Effector memory CD4-positive, alpha-beta T cell (primary cell): ENCODE results near the gene PLCL1.

Source experiments
- DNase-seq, 3 donors: peaks; one replicate each; pipeline ENCODE4 v3.0.0-alpha.2; 2020
- H3K27ac ChIP-seq: 2 replicates; pipeline ENCODE4 v1.7.0; 2013; ENCODE audit warnings: mild to moderate bottlenecking, low read length, moderate library complexity; ENCODE audit not compliant: insufficient read depth, poor library complexity, severe bottlenecking
- H3K27me3 ChIP-seq: replicated peaks from 2 replicates; pipeline ENCODE4 v1.7.0; 2013; ENCODE audit warnings: mild to moderate bottlenecking, low read length; ENCODE audit not compliant: insufficient read depth, control insufficient read depth, poor library complexity, severe bottlenecking
- H3K36me3 ChIP-seq: 2 replicates; pipeline ENCODE4 v1.7.0; 2013; ENCODE audit warnings: mild to moderate bottlenecking, low read length, moderate library complexity; ENCODE audit not compliant: control insufficient read depth, insufficient read depth
- H3K4me1 ChIP-seq: 2 replicates; pipeline ENCODE4 v1.7.0; 2013; ENCODE audit warnings: low read length, mild to moderate bottlenecking; ENCODE audit not compliant: control insufficient read depth, insufficient read depth, poor library complexity, severe bottlenecking
- H3K4me3 ChIP-seq: 2 replicates; pipeline ENCODE4 v1.7.0; 2013; ENCODE audit warnings: low read length, low read depth, mild to moderate bottlenecking; ENCODE audit not compliant: insufficient read depth, poor library complexity, severe bottlenecking
- H3K9me3 ChIP-seq: 2 replicates; pipeline ENCODE4 v1.7.0; 2013; ENCODE audit warnings: mild to moderate bottlenecking, low read length, moderate library complexity; ENCODE audit not compliant: control insufficient read depth

PLCL1 gene

GRCh38 chr2:198135481-198135934, 331.1 kb downstream of the PLCL1 start:
- H3K9me3 ChIP-seq, result no peaks in the 10 kb centered on the region

DNA sequence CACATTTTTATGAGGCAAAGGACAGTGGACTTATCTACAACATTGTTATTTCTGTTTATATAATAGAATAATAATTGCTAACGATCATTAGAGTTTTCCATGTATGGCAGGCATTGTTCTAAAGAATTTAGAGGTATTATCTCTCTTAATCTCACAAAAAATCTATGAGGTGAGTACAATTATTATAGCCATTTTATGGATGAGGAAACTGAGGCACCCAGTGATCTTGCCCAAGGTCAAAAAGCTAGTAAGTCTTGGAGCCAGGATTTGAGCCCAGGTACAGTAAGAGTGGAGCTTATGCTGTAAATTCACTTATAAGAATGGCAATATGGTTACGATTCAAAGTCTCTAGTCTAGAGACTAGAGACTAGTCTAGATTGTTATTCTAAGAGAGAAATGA, 331.7 kb downstream of the PLCL1 start:
- H3K27ac ChIP-seq, result no peak overlapping the region
- H3K9me3 ChIP-seq, result no peaks in the 10 kb centered on the region
- no peak for DNase-seq
- no peaks in the 10 kb centered on the region for H3K27me3 ChIP-seq
- H3K36me3 ChIP-seq, result no peaks in the 10 kb centered on the region
- H3K4me3 ChIP-seq, result no peak overlapping the region
- H3K4me1 ChIP-seq, result no peaks in the 10 kb centered on the region

More at GRCh38 chr2:198135481-198135934, 331.1 kb downstream of the PLCL1 start:
- DNase-seq, result no peak
- no peak overlapping the region for H3K27ac ChIP-seq
- H3K27me3 ChIP-seq, result no peaks in the 10 kb centered on the region
- no peaks in the 10 kb centered on the region for H3K36me3 ChIP-seq
- no peak overlapping the region for H3K4me3 ChIP-seq
- H3K4me1 ChIP-seq, result no peaks in the 10 kb centered on the region

DNA sequence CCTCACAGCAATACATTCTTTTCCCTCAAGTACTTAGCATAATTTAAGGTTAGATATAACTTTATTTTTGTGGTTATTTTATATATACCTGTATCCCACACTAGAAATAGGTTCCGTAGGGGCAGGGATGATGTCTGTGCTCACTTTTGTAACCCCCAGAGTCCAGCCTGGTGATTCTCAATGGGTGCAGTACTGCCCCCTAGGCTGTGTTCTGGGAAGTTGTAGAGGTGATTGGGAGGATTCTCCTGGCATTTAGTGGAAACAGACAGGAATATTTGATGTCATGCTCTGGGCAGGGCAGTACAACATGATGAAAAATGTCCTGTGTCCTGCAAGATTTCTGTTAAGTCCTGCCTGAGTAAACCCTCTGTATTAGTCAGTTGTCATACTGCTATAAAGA, 333.3 kb downstream of the PLCL1 start:
- H3K4me3 ChIP-seq, result no peak overlapping the region

DNA sequence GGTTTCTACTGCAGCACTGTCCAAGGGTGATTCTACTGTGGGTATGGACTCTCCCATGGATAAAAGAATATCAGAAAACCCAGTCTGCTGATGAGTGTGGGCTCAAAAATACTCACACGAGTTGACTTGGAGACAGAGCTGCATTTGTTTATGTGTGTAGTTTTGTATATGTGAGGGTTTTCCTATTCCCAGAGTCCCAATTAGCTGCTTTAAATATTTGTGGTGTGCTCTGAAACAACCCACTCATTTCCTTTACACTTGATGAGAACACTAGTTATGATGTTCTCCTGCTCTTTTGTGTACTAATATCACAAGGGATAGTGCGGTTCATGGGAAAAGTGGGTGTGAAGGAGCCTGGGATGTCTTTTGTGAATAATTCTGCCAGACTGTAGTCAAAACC, 337.3 kb downstream of the PLCL1 start:
- no peaks in the 10 kb centered on the region for H3K9me3 ChIP-seq

More for the DNA sequence above, 333.3 kb downstream of the PLCL1 start:
- Histone ChIP-seq H3K27me3 (no peaks in the 10 kb centered on the region), H3K4me1 (no peaks in the 10 kb centered on the region), H3K27ac (no peak overlapping the region), H3K9me3 (no peaks in the 10 kb centered on the region), H3K36me3 (no peaks in the 10 kb centered on the region)
- no peak for DNase-seq

GRCh38 chr2:198143156-198143555, 338.8 kb downstream of the PLCL1 start:
- no peaks in the 10 kb centered on the region for H3K9me3 ChIP-seq
- DNase-seq, result no peak
- H3K36me3 ChIP-seq, result no peaks in the 10 kb centered on the region

More for the DNA sequence above, 337.3 kb downstream of the PLCL1 start:
- H3K4me1 ChIP-seq, result no peaks in the 10 kb centered on the region
- H3K27ac ChIP-seq, result no peak overlapping the region
- peaks cover 2% of the 10 kb centered on the region for H3K27me3 ChIP-seq
- no peak overlapping the region for H3K4me3 ChIP-seq
- DNase-seq, result no peak
- H3K36me3 ChIP-seq, result no peaks in the 10 kb centered on the region

GRCh38 chr2:198143793-198144192, 339.4 kb downstream of the PLCL1 start:
- no peak for DNase-seq
- peaks cover 2% of the 10 kb centered on the region for H3K27me3 ChIP-seq

More at GRCh38 chr2:198143156-198143555, 338.8 kb downstream of the PLCL1 start:
- Histone ChIP-seq H3K4me3 (no peak overlapping the region), H3K4me1 (no peaks in the 10 kb centered on the region), H3K27ac (no peak overlapping the region), H3K27me3 (peaks cover 2% of the 10 kb centered on the region)

GRCh38 chr2:198144660-198145059, 340.3 kb downstream of the PLCL1 start:
- no peak for DNase-seq
- no peak overlapping the region for H3K4me3 ChIP-seq
- no peaks in the 10 kb centered on the region for H3K9me3 ChIP-seq
- H3K27ac ChIP-seq, result no peak overlapping the region
- peaks cover 2% of the 10 kb centered on the region for H3K27me3 ChIP-seq
- no peaks in the 10 kb centered on the region for H3K36me3 ChIP-seq
- no peaks in the 10 kb centered on the region for H3K4me1 ChIP-seq

More at GRCh38 chr2:198143793-198144192, 339.4 kb downstream of the PLCL1 start:
- Histone ChIP-seq H3K4me1 (no peaks in the 10 kb centered on the region), H3K4me3 (no peak overlapping the region), H3K27ac (no peak overlapping the region), H3K9me3 (no peaks in the 10 kb centered on the region), H3K36me3 (no peaks in the 10 kb centered on the region)

DNA sequence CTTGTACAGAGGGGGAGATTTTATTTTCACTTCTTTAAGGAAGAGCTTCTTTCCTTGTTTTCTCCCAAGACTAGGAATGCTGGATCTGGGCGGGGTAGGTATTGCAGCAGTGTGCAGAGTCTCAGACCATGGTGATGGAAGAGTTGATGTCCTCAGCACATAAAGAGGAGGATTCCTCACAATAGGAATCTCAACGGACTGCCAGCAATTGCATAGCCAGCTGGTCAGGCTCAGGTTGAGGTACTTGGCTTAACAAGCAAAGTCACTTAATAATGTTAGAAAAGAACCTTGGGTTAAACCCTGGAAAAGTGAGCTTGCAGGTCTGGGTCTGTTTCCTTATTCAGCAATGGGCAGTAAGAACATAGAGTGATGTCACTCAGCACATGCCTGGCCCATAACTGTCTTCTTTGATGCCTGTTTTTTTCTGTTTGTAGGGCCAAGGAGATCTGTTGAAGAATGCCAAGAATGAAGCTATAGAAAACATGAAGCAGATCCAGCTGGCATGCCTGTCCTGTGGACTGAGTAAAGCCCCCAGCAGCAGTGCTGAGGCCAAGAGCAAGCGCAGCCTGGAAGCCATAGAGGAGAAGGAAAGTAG, 342.1 kb downstream of the PLCL1 start:
- DNase-seq, result no peak
- Histone ChIP-seq H3K27me3 (peaks cover 2% of the 10 kb centered on the region), H3K27ac (no peak overlapping the region), H3K36me3 (no peaks in the 10 kb centered on the region), H3K4me1 (no peaks in the 10 kb centered on the region), H3K9me3 (no peaks in the 10 kb centered on the region), H3K4me3 (no peak overlapping the region)

DNA sequence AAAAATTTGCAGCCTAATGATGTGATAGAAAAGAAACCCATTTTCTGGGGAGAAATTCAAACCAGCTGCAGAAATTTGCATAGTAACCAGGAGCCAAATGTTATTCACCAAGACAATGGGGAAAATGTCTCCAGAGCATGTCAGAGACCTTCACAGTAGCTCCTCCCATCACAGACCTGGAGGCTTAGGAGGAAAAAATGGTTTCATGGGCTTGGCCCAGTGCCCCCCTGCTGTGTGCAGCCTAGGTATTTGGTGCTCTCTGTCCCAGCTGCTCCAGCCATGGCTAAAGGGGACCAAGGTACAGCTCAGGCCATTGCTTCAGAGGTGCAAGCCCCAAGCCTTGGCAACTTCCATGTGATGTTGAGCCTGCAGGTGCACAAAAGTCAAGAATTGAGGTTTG, 352.9 kb downstream of the PLCL1 start:
- no peak for DNase-seq
- no peak overlapping the region for H3K27ac ChIP-seq
- H3K36me3 ChIP-seq, result no peaks in the 10 kb centered on the region
- no peaks in the 10 kb centered on the region for H3K9me3 ChIP-seq
- H3K27me3 ChIP-seq, result no peaks in the 10 kb centered on the region
- no peak overlapping the region for H3K4me3 ChIP-seq
- H3K4me1 ChIP-seq, result no peaks in the 10 kb centered on the region

- no peak overlapping the region for H3K4me3 ChIP-seq
- no peaks in the 10 kb centered on the region for H3K9me3 ChIP-seq
- no peaks in the 10 kb centered on the region for H3K27me3 ChIP-seq
- no peak overlapping the region for H3K27ac ChIP-seq
- no peaks in the 10 kb centered on the region for H3K4me1 ChIP-seq
- no peaks in the 10 kb centered on the region for H3K36me3 ChIP-seq
- no peak for DNase-seq
These were observed 356.8 kb downstream of the PLCL1 start for GRCh38 chr2:198161151-198161550.
